Prostate gland (tissue), 2 donors: Measurements from ENCODE around the gene ELFN1. TPM values are rescaled to one million over a fixed set of nuclear protein-coding genes. Genes with fewer than 3 reads are reported as not detected.

Experiments
- DNase-seq: peaks from one replicate; pipeline ENCODE4 v3.0.0-alpha.2; 2019; ENCODE audit warnings: low spot score
- H3K27ac ChIP-seq, 2 donors: fragments of 200-600 bp; sonication (generic); 2 replicates each; pipeline ENCODE4 v1.5.1; 2017 to 2019
- H3K27me3 ChIP-seq: fragments of 200-600 bp; sonication (generic); replicated peaks from 2 replicates; pipeline ENCODE4 v1.5.1; 2019; ENCODE audit not compliant: insufficient read depth
- H3K36me3 ChIP-seq, 2 donors: fragments of 200-600 bp; sonication (generic); 1 replicate in 1 of 2; 2 replicates in 1 of 2; pipeline versions ENCODE4 v1.5.1 to v1.8.1; 2017 to 2019
- H3K4me1 ChIP-seq: fragments of 200-600 bp; sonication (generic); replicated peaks from 2 replicates; pipeline ENCODE4 v1.5.1; 2019
- H3K4me3 ChIP-seq, 2 donors: fragments of 200-600 bp; sonication (generic); 2 replicates each; pipeline ENCODE4 v1.5.1; 2017 to 2019
- H3K9me3 ChIP-seq: fragments of 200-600 bp; sonication (generic); 2 replicates; pipeline ENCODE4 v1.5.1; 2017
- CTCF ChIP-seq, 4 experiments: fragments of 200-600 bp in 2 of 4; fragments of 450-650 bp in 2 of 4; sonication (generic) in 2 of 4; IDR thresholded peaks; 1 replicate in 3 of 4; 2 replicates in 1 of 4; pipeline ENCODE4 v1.5.1; 2016 to 2019; ENCODE audit warnings: antibody characterized with exemption in 4 of 4, mild to moderate bottlenecking in 2 of 4, moderate library complexity in 2 of 4
- POLR2A ChIP-seq: fragments of 450-650 bp; IDR thresholded peaks from one replicate; pipeline ENCODE4 v1.6.1; 2016; ENCODE audit warnings: antibody characterized with exemption, mild to moderate bottlenecking
- POLR2AphosphoS5 ChIP-seq: sonication (generic); formaldehyde crosslinking; IDR thresholded peaks from one replicate; pipeline ENCODE4 v1.6.1; 2017; ENCODE audit warnings: antibody characterized with exemption
- WGBS: methylation state at CpG from one replicate; pipeline ENCODE4 v1.1.5; 2018; 5-methylcytosine and 5-hydroxymethylcytosine counted together
- intact Hi-C: fragments of 100-400 bp; cut with DNase I; formaldehyde crosslinking; loops from one replicate; pipeline ENCODE4 v1.14.2; 2022
- total RNA-seq, 2 donors: library from RNA; depleted of rRNA; stranded (reverse); fragments of >200 nt; gene quantifications; one replicate each; pipeline ENCODE4 v1.1.0, GENCODE V29; 2016

The ELFN1 gene
- total RNA-seq, 2 donors from 2014 or later, result 2.0 to 3.0 TPM

- intact Hi-C loops, result no loop called here
- H3K27ac ChIP-seq, result no peak overlapping the region
- DNase-seq, result no peak
- no peaks in the 10 kb centered on the region for H3K9me3 ChIP-seq
- no peaks in the 10 kb centered on the region for H3K36me3 ChIP-seq
- no peaks in the 10 kb centered on the region for H3K4me1 ChIP-seq
- no peaks in the 10 kb centered on the region for H3K27me3 ChIP-seq
- 88% methylated on average over 17 of the region's 17 CpGs for WGBS
- no peak overlapping the region for H3K4me3 ChIP-seq
- TF ChIP-seq CTCF (IDR thresholded peaks at IDR 0.05) (no peak), POLR2A (no peak), POLR2AphosphoS5 (no peak)
Measured at GRCh38 chr7:1707756-1708595, 37.9 kb downstream of the ELFN1 start.

GRCh38 chr7:1708596-1709251, 38.6 kb downstream of the ELFN1 start:
- H3K27me3 ChIP-seq, result no peaks in the 10 kb centered on the region
- intact Hi-C loops, result no loop called here
- no peaks in the 10 kb centered on the region for H3K4me1 ChIP-seq
- no peaks in the 10 kb centered on the region for H3K9me3 ChIP-seq
- H3K27ac ChIP-seq, result no peak overlapping the region
- no peaks in the 10 kb centered on the region for H3K36me3 ChIP-seq
- H3K4me3 ChIP-seq, result no peak overlapping the region
- WGBS, result 90% methylated on average over 17 of the region's 17 CpGs
- no peak for DNase-seq
- TF ChIP-seq CTCF (IDR thresholded peaks at IDR 0.05), result no peak
- TF ChIP-seq POLR2AphosphoS5, result no peak
- no peak for TF ChIP-seq POLR2A

GRCh38 chr7:1709281-1709680, 39.2 kb downstream of the ELFN1 start:
- no peak for DNase-seq
- Histone ChIP-seq H3K27ac (no peak overlapping the region), H3K9me3 (no peaks in the 10 kb centered on the region), H3K4me1 (no peaks in the 10 kb centered on the region), H3K4me3 (no peak overlapping the region), H3K36me3 (no peaks in the 10 kb centered on the region), H3K27me3 (no peaks in the 10 kb centered on the region)
- TF ChIP-seq CTCF (IDR thresholded peaks at IDR 0.05), result no peak
- TF ChIP-seq POLR2A, result no peak
- no peak for TF ChIP-seq POLR2AphosphoS5
- 99% methylated on average over 10 of the region's 10 CpGs for WGBS
- intact Hi-C loops, result no loop called here

GRCh38 chr7:1709900-1710299, 39.8 kb downstream of the ELFN1 start:
- H3K36me3 ChIP-seq, result no peaks in the 10 kb centered on the region
- no peak overlapping the region for H3K4me3 ChIP-seq
- no peak overlapping the region for H3K27ac ChIP-seq
- intact Hi-C loops, result no loop called here
- H3K4me1 ChIP-seq, result no peaks in the 10 kb centered on the region
- TF ChIP-seq POLR2AphosphoS5, result no peak
- peak in 2 of 4 experiments; percentile 7 to 32 for TF ChIP-seq CTCF (IDR thresholded peaks at IDR 0.05)
- TF ChIP-seq POLR2A, result no peak
- no peaks in the 10 kb centered on the region for H3K27me3 ChIP-seq
- WGBS, result 83% methylated on average over 4 of the region's 4 CpGs
- H3K9me3 ChIP-seq, result no peaks in the 10 kb centered on the region
- DNase-seq, result no peak
